HL-60 (cell line): ENCODE data around the gene LIFR.

Experiments used
- CTCF ChIP-seq: IDR thresholded peaks from one replicate; pipeline ENCODE4 v1.5.1; 2011; ENCODE audit warnings: low read length, control low read depth, inconsistent platforms; ENCODE audit not compliant: insufficient read depth
- POLR2AphosphoS5 ChIP-seq: IDR thresholded peaks from 2 replicates; pipeline ENCODE4 v1.6.1; 2012; ENCODE audit warnings: low read depth
- REST ChIP-seq: IDR thresholded peaks from 2 replicates; pipeline ENCODE4 v1.6.1; 2012; ENCODE audit warnings: low read depth; ENCODE audit not compliant: insufficient replicate concordance

- TF ChIP-seq CTCF (no peak), REST (no peak), POLR2AphosphoS5 (no peak)
Observed at GRCh38 chr5:38453921-38454320, 102.5 kb downstream of the LIFR start.
